GM18511 (cell line): ENCODE results near the gene RHOH.

Experiments
- ATAC-seq: cut with Tn5 transposase; IDR thresholded peaks from one replicate; pipeline ENCODE4 v1.9.1; 2021; ENCODE audit warnings: mild to moderate bottlenecking, moderate library complexity; ENCODE audit not compliant: unreplicated experiment

Gene RHOH

DNA sequence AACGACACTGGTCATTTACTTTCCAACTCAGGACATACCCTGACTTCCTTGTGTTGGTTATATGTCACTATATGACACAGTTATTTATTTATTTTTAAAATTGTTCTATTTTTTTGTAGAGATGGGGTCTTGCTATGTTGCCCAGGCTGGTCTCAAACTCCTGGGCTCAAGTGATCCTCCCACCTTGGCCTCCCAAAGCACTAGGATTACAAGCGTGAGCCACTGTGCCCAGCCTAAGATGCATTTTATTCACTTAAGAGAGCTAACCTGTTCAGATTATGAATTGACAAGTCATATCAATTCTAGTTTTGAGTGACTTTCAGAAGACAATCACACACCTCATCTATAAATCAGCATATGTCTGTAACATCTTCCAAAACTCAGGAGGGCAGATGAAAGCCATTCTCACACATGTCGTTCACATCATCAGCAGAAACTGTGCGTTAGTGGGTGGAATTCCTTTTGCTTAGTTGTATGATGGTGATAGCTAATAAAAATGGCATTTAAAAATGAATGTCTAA, 9.4 kb upstream of the RHOH start:
- ATAC-seq: no peak

DNA sequence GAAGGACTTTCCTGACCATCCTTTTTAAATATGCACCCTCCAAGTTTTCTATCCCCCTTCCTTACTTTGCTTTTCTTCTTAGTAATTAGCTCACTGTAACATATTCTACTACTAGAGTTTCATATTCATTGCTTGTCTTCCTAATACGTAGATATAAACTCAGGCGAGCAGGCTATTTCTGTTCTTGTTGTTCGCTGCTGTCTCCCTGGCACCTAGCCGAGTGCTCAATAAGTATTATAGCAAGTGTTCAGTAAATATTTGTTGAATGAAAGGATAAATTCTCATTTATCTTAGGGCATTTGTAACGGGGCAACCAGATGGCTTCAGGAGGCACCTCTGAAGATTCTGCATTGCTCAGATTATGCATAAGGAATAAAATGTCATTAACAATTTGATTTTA, 6.8 kb upstream of the RHOH start:
- no peak for ATAC-seq

DNA sequence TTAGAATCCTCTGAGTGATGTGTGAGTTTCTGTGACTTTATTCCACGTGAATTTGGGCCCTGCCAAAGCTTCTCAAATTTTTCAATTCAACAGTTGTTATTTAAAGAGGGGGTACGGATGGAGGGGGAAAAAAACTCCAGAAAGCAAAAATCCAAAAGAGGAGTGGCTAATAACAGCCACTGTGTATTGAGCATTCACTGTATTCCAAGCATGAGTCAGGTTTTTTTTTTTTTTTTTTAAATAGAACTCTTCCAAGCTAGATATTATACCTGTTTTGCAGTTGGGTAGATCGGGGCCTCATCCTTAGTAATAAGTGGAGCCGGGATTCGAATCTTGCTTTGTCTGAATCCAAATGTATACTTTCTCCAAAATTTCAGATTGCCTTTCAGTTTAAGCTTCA, 6.4 kb upstream of the RHOH start:
- no peak for ATAC-seq

DNA sequence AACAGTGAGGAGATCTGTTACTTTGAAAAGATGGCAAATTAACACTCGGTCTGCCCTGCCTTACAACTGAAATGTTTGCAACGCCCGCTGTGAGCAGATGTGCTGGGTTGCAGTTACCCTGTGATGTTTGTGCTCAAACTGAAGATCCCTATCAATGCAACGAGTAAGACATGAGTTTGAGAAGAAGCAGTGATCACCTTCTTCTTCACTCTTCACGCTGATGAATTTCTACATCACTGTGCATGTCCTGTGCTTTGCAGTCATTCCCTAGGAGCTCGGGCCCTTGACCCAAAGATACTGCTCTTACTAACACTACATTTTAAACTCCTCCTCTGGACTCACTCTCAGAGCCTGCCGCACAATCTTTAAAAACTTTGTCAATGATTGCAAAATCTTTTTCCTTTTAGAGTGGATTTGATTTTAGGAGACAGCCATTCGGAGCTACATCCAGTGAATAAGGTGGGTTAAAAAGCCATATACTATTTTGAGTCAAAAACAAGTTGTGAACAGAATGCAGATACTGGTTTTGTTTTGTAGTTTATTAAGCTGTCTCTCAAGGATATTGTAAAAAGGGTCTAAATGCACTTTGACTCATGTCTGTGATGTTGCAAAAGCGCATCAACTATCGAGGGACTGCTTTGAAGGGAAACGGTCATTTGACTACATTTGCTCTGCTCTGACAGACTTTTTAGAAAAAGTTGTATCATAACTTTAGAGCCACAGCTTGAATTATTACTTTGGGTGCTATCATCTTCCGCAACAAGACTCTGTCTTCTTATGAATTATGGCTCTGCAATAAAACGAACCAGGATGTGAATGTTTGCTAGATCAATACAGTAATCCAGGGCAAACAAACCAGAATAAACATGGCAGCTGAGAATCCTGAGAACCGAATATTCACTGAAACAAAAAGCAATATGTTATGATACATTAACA, 5.7 kb upstream of the RHOH start:
- no peak for ATAC-seq

DNA sequence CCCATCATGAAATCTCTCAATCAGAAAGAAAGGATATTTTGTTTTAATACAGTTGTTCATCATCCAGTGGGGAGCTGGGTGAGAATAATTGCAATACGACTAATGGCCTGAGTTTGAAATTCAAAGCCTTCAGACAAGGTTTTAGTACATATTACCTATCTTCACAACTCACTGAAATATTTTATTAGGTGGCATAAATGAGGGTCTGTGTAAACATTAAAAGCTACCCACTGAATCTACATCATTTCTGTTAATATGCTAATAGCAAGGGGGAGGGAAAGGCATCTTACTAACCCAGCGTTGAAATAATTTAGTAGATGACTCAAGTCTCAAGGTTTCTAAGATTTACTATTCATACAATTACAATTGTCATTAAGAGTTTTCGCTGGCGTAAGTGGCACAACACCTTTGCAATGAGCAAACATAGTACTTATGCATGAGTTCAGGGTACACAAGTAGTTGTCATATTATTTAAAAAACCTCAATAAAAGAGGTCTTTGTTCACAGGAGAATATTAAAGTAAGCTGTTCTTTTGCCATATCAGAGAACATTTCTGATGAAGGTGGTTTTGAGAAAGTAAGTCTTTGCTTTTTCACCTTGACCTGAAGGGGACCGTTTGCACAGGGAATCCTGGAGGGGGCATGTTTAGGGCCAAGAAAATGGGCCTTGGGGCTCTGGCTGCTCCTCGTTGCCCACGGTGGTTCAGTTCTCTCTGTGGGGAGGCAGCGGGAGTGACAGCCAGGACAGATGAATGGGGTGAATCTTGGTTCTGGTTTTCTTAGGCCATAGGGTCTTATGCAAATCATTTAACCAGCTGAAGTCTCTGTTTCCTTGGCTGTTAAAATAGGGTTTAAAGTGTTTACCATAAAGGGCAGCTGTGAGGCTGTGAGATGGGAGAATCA, 4.5 kb upstream of the RHOH start:
- ATAC-seq: peak; percentile 52

DNA sequence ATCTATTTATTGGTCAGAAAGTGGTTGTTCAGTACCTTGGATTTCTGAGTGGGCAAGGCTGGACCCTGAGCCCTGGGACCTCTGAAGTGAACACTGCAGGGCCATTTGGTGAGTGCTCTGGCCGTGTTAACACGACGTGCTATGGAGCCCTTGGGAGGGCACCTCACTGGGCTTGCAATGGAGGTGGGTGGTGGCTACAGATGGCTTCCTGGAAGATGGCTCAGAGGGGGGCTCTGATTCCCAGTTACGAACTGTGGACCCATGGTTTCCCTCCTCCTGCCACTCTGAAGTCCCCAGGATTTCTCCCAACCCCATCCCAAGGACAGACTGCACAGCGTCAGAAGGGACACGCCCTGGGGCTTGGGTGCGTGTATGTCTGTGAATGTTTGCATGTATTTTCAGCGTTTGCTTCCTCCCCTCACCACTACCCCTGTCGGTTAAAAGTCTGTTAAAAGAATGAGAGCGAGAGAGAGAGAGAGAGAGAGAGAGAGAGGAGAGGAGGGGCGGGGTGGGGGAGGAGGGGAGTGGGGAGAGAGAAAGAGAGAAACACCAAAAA, 3.7 kb upstream of the RHOH start:
- ATAC-seq: peak; percentile 42

DNA sequence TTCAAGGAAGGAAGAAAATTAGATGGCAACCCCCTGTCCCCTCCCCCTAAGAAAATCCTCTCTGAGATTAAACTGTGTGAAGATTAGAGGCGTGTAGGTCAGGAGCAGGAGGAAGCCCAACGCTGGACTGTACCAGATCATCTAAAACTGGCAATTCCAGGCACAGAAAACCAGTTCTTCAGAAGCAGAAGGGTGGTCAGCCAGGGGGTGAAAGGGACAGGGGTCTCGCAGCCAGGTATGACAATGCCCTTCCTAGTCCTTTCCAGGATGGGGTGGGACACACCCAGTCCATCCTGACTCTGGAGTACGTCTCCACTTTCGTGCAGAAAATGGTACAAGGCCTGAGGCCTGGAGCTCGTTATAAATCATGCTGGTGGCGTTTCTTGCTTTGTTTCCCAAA, 3.3 kb upstream of the RHOH start:
- ATAC-seq: peak; percentile 2

DNA sequence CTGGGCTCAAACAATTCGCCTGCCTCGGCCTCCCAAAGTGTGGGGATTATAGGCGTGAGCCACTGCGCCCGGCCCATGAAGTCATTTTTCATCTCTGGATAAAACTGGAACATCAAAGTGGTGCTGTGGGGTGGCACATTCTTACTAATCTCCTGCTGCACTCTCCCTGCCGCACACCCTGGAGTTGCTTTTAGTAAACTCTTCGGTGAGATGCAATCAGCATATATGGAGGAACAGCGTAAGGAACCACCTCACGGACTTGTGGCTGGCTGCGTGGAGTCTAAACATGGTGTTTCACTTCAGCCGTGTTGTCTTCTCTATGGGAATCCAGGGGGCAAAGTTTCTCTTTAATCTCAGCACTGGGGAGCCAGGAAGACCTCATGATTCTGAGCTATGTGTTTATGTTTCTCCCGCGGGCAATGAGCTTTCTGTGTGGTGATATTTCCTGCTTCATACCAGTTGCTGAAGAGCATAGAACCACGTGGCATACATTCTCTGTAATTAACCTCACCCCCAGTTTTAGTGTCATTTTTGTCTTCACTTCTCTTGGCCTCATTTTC, 2.1 kb upstream of the RHOH start:
- peak; percentile 27 for ATAC-seq

DNA sequence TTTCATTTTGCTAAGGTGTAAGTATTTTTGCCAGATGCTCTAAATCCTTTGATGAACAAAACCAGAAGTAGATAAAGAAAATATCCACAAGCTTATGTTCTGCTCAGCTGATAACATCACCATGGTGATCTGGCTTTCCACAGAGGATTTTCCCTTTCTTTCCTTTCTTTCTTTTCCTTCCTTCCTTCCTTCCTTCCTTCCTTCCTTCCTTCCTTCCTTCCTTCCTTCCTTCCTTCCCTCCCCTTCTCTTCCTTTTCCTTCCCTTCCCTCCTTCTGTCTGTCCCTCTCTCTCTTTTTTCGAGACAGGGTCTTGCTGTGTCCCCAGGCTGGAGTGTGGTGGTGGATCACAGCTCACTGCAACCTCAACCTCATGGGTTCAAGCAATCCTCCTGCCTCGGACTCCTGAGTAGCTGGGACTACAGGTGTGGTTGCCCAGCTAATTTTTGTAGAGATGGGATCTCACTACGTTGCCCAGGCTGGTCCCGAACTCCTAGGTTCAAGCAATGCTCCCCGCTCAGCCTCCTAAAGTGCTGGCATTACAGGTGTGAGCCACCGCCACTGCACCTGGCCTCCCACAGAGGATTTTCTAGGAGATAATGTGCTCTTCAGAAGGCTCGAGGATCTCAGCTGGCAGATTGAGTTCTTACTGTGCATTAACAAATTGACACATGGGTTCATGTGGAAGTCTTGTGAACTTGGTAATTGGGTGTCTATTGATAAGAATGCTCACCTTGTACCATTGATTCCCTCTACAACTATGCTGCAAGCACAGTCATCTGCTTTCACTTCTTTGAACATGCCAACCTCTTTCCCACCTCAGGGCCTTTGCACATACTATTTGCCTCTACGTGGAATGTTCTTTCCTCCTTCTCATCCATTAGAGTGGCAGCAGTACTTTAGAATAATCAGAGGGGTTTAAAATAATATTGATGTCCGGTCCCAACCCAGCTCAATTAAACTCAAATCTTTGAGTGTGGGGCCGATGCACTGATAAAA, 1.4 kb upstream of the RHOH start:
- ATAC-seq: no peak

DNA sequence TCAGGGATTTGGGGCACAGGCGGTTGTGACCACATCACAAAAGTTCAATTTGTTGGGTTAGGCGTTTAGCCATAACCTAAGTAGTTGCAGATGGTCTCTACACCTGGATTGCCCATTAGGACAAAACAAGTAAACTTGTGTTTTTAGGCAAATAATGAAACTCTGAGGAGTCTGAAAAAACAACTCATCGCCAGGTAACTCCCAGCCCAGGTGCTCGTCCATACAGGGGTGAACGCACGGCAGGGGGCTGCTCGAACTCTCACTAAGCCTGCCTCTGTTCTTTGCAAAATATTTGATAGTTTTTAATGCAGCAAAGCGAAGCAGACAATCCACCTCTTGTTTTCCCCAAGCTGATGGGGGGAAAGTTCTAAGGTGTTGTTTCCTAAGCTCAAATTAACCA, 559 bp upstream of the RHOH start:
- no peak for ATAC-seq

DNA sequence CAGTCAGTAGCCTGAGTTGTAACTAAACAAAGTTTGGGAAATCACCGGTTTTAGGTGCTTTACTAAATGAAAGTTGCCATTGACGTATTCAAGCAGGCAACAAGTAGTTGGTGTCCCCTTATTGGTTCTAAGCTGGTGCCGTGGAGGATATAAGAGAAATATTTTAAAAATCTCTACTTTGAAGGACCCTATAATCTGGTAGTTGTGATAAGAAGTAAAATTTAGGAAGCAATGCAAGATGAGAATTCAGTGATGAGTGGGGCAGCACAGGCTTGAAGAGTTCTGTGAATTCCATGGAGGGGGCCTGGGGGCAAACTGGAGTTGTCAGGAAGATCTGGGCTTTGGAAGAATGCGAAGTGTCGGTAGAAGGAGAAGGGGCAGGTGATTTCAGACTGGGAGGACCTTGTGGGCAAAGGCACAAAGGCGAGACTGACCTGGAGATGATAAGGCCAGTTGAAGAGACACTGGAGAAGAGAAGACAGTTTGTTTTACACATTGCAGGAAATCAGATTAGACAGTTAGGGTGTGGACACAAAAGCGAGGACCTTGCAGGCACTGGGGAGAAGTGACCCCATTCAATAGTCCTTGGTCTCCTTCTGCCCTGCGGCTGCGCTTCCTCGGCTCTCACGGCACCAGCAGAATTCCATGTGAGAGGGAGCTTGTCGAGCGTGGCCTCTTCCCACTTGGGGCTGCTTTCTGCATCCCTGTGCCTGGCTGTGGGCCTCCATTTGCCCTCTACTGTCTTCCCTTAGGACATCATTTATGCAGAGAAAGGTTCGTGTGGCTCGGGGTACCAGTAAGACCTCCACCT, 1.3 kb downstream of the RHOH start:
- no peak for ATAC-seq

DNA sequence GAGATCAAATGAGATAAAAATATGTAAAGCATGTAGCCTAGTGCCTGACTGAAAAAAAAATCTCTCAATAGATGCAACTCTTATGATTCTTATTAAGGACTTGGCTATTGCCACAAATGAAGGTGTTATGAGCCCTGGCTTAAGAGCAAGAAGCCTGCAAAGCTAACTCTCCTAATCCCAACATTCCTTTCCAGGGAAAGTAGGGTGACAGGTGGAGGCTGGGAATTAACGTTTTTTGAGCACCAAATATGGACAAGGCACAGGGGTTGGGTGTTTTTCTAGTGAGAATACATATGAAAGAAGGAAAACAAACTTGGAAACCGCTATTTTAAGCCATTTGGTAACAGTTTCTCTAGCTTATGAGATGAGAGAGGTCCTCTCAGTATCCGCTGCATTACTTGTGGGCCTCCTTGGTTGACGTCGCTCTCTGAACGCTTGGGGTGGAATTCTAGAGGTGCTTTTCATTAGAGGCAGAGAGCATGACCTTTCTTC, 2.4 kb downstream of the RHOH start:
- no peak for ATAC-seq

DNA sequence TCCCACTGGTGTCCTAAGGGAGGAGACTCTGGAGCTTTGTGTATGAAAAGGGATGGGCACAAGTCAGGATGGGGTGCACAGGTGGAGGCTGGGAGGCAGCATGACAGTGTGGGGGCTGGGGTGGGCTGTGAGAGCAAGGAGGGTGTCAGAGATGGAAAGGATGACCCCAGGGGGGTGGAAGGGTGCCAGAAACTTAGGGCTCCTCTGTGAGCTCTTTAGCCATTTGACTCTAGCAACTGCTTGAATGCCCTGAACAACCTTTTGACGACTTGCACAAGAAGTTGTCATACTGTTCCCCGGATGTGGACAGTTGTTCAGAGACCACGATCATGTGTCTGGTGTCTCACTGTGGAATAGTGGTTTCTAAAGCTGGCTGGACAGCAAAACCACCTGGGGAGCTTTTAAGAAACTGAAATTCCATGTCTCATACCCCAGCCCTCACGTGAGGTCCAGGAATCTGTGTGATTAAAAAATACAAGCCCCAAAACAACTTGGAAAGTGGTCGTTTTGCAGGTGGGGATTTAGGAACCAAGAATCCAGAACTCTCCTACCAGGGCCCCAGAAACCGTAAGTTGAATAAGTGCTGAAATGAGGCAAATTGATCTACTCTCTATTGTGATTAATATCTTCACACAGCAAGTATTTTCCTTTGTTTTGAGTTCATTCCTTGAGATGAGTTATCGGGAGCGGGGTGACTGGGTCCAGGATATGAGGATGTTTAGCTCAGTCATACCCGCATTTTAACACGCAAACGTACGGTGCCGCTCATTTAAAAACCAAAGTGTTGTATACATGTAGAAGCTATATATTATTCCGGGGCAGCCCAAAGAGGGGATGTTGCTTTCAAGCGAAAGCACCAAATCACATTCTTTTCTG, 3.4 kb downstream of the RHOH start:
- ATAC-seq: peak; percentile 72

DNA sequence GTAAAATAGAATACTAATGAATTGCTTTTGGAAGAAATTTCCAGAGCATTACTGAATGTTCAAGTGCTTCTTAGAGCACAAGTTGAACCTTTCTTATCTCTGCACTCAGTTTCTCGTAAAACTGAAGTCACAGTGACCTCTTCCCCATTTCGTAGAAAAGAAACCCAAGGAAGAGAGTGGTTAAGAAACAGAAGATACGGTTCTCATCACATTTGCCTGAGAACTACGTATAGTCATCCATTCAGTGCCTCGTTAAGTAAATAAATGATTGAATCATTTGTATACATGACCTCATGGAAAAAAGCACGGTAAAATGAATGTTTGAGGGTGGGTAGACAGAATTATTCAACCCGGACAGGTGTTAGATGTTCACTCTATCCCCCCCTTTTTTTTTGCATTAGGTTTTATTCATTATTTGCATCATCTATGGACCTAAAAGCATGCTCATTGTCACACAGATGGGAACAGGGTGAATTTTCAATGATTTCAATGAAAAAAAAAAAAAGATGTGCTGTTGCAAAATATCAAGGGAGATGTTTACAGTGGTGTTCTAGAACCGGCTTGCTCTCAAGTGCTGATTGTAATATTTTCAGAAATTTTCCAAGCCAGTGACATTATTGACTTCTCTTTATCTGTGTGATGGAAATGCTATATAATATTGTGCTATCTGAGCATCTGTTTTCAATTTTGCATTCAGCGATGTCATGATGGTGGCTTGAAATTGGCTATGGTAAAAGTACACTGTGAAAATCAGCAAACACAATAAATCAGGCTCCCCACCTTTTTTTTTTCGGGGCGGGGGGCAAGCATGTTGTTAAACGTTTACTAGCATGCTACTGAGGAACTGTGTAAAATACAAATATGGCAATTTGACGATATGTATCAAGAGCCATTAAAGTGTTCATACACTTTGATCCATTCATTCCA, 4.3 kb downstream of the RHOH start:
- no peak for ATAC-seq

DNA sequence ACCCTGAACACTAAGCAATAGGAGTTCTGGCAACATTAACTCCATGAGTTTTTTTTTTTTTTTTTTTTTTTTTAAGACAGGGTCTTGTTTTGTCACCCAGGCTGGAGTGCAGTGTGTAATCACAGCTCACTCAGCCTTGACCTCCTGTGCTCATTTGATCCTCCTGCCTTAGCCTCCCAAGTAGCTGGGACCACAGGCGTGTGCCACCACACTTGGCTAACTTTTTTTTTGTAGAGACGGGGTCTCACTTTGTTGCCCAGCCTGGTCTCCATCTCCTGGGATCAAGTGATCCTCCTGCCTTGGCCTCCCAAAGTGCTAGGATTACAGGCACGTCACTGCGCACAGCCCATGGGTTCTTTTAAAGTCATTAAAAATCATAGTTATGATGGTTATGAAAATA, 5.1 kb downstream of the RHOH start:
- ATAC-seq: no peak

DNA sequence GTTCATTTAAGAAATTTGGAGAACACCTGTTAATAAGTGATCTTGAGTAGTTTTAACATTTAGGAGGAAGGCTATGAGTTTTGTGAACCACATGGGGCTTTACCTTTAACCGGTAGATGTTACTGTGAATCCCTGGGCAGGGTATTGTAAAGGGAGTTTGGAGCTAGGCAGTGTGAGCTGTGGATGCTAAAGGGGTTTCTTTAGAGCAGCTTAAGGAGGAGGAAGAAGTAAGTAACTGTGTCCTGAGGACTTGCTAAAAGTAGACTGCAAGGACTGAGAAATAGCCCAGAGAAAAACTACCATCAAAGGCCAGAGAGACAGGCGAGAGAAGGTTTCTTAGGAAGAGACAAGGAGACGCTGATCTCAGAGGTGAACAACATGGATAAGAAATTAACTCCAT, 5.6 kb downstream of the RHOH start:
- ATAC-seq: no peak
